GM13977 (cell line): ENCODE data around the gene RPL10A.

ENCODE experiments used
- DNase-seq: peaks from one replicate; pipeline ENCODE4 v3.0.0; 2012; ENCODE audit warnings: low spot score
- in situ Hi-C: fragments of 300-500 bp; cut with MboI; formaldehyde crosslinking; loops from one replicate; pipeline ENCODE4 v1.12.0; 2022; ENCODE audit warnings: low sequenced_read_pairs, low pct_unique_long_range_greater_than_20kb, mixed read lengths, inconsistent platforms; ENCODE audit not compliant: unreplicated experiment
- TF ChIP-seq, protein P1 (sequence below): IDR thresholded peaks from 2 replicates; pipeline ENCODE4 v1.5.1; 2012; ENCODE audit warnings: mild to moderate bottlenecking, control low read depth; ENCODE audit not compliant: insufficient read depth; ENCODE audit errors: extremely low read depth, missing control alignments

Gene RPL10A

DNA sequence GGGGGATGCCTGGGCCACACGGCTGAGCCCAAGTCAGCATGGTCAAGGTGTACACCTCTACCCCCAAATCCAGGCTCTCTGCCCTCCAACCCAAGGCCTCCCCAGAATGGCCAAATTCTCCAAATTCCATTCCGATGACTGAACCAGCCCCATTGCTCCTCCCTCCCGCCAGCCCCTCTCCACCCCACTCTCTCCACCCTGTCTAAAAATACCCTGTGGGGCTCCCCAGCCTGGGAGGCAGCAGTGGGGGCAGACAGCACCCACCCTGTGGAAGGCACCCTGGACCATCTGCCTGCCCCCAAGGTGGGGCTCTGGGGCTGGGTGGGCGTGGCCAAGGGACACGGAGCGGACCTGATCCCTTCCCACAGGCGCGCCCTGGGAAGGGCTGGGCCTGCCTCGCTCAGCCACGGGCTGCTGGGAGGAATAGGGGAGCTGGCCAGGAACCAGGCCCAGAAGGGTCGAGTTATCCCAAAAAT is 17.2 kb downstream of the RPL10A start:
- no peak for DNase-seq
- TF ChIP-seq, protein P1, sequence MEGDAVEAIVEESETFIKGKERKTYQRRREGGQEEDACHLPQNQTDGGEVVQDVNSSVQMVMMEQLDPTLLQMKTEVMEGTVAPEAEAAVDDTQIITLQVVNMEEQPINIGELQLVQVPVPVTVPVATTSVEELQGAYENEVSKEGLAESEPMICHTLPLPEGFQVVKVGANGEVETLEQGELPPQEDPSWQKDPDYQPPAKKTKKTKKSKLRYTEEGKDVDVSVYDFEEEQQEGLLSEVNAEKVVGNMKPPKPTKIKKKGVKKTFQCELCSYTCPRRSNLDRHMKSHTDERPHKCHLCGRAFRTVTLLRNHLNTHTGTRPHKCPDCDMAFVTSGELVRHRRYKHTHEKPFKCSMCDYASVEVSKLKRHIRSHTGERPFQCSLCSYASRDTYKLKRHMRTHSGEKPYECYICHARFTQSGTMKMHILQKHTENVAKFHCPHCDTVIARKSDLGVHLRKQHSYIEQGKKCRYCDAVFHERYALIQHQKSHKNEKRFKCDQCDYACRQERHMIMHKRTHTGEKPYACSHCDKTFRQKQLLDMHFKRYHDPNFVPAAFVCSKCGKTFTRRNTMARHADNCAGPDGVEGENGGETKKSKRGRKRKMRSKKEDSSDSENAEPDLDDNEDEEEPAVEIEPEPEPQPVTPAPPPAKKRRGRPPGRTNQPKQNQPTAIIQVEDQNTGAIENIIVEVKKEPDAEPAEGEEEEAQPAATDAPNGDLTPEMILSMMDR, result no peak
- in situ Hi-C loops, result no loop called here

DNA sequence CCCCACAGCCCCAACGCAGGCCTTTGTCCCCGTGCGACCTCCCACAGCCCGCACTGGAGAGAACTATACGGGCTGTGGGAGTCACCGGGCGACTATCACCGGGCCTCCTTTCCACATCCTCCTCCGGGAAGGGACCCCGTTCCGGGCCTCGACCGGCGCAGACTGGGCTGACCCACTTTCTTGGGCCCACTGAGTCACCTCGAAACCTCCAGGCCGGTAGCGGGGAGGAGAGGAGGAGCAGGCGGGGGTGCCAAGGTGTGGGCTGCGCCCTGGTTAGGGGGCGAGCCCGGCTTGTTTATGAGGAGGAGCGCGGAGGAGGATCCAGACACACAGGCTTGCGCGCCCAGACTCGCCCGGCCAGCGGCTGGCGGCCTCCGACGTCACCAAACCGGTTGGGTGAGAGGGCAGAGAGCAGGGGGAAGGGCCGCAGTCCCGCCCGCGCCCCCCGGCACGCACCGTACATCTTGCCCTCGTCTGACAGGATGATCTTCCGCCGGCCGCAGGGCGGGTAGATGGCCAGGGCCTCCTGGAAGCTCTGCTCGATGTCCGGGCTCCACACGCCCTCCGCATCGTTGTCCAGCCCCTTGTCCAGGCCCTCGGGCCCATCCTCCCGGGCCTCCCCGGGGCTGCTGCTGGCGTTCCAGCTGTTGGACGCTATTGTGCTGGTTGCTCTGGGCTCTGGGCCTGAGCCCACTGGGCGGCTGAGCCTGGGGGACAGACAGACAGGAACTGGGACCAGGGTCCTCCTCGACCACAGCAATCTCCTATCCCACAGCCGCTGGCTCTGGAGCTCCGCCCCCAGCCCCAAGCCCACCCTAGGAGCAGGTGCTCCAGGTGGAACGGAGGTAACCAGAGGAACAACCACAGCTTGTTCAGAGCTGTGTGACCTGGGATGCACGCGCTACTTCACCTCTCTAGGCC is 18.1 kb downstream of the RPL10A start:
- TF ChIP-seq, protein P1, result no peak
- in situ Hi-C loops, result no loop called here
- DNase-seq, result no peak

DNA sequence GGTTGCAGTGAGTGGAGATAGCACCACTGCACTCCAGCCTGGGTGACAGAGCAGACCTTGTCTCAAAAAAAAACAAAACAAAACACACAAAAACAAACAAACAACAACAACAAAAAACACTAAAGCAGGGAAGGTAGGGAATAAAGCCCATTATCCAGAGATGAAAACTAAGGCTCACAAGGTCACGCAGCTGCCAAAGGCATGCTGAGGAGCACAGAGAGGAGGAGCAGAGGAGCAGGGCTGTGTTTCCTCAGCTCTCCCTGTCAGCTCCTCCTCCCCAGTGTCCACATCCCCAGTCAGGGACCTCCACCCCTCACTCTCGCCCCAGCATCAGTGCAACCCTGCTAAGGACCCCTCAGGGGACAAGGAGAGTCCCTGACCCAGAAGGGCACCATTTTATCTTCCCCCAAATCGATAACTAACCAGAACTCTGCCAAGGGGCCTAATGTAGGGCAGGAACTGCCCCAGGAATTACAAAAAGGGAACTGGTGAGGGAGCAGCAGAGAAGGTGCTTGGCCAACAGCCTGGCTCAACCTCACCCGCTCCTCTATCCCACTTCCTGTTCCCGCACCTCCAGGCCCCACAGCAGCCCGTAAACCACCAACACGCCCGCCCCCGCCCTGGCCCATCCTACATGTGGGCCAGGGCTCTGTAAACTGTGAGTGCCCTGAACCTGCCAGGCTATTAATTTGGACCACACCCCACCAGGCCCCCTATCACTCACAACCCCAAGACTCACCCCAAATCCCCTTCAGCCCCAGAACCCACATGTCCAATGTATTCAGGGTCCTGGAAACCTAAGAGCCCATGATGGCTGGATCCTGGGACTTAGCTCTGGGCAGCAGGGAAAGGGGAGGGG is 19.7 kb downstream of the RPL10A start:
- no peak for DNase-seq
- in situ Hi-C loops, result no loop called here
- TF ChIP-seq, protein P1, result no peak

DNA sequence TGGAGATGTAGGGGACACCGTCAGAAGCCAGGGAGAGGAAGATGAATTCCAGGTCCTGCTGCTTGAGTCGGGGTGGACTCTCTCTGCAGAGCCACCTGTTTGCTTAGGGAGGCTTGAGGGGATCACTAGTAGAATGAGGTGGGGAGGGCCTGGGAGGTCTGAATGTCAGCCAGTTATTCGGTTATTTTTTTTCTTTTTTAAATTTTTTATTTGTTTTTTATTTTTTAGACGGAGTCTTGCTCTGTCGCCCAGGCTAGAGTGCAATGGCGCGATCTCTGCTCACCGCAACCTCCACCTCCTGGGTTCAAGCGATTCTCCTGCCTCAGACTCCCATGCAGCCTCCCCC is 20.3 kb downstream of the RPL10A start:
- in situ Hi-C loops, result no loop called here
- DNase-seq, result no peak

DNA sequence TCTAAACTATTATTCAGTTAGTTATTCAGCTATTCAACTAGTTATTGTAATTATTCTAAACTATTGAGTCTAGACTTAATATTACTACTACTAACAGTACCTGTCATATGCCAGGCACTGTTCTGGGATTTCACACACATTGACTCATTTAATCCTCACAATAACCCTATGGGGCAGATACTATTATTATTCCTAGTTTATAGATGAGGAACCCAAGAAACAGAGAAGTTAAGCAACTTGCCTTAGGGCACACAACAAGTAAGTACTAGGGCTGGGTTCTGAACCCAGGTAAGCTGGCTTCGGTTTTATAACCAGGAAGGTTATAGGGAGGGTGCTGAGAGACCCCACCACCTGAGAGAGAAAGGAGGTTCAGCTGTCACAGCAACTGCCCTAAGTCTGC is 20.9 kb downstream of the RPL10A start:
- in situ Hi-C loops, result no loop called here
- no peak for DNase-seq
- TF ChIP-seq, protein P1, result no peak

More for the DNA sequence above, 20.3 kb downstream of the RPL10A start:
- TF ChIP-seq, protein P1, result no peak

DNA sequence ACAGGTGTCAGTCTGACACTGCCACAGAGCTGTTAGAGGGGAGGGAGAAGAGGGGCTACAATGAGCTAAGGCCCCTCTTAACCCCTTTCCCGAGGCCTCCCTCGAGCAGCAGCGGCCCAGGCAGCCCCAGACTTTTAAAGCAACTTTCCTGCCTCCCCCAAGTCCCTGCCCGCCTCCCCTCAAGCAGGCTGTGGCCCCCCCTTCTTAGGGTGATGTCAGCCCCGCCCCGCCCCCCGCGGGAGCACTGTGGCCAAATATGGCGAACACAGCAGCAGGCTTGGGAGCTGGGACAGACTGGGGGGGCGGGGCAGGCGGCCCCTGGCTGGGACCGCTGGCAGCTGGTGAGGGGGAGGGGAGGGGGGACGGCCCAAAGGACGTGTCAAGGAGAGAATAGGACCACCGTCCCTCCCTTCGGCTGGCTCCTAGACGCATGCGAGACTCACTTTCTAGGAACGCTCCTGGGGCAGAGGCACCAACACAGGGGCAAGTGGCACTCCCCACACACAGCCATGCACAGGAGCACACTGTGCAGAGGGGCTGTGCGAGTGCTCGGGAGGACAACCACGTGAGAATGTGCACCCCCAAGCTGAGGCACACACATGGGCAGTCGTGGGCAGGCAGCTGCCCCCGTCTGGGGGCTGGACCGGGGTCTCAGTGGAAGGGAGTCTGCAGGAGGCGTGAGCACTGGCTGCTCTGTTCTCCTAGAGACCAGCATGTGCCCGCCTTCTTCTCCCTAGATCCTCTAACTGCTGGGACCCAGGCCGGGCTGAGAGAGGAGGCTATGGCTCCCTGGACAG is 22.0 kb downstream of the RPL10A start:
- TF ChIP-seq, protein P1, result no peak
- in situ Hi-C loops, result no loop called here
- DNase-seq, result no peak
